GM12878 (cell line): Measurements from ENCODE around the gene HOXC9. TPM values are rescaled to one million over a fixed set of nuclear protein-coding genes. Genes with fewer than 3 reads are reported as not detected.

Experiments used
- ATAC-seq: fragments of 200-7000 bp; cut with Tn5 transposase; 3 replicates; pipeline ENCODE4 v1.9.1; 2020; ENCODE audit warnings: mild to moderate bottlenecking, moderate library complexity
- BruUV-seq: library from RNA; stranded (reverse); fragments of 400-500 nt; replicated peaks from 2 replicates; lab custom pipeline; 2021; lab: Mats Ljungman, UMichigan
- CTCF ChIA-PET: fragments of 300-600 bp; sonication (Branson Sonifier 250); formaldehyde crosslinking; extraction: SDS; loops from one replicate; lab custom pipeline; 2021; ENCODE audit warnings: inconsistent platforms; lab: Yijun Ruan, JAX
- POLR2A ChIA-PET: fragments of 350-600 bp; formaldehyde crosslinking; extraction: SDS; loops from one replicate; lab custom pipeline; 2021; ENCODE audit warnings: inconsistent platforms; lab: Charles Lee
- RAD21 ChIA-PET: fragments of 300-600 bp; sonication (Branson Sonifier 250); formaldehyde crosslinking; loops from one replicate; lab custom pipeline; 2023; ENCODE audit warnings: antibody characterized with exemption; ENCODE audit not compliant: unreplicated experiment; lab: Charles Lee
- SMC1A ChIA-PET: fragments of 300-600 bp; sonication (Branson Sonifier 250); formaldehyde crosslinking; loops from one replicate; lab custom pipeline; 2023; ENCODE audit not compliant: unreplicated experiment, uncharacterized antibody; lab: Charles Lee
- DNase-seq: peaks from one replicate; pipeline ENCODE4 v3.0.0-alpha.2; 2011; ENCODE audit warnings: low read depth, low spot score
- FAIRE-seq: peaks from 3 replicates; lab custom pipeline; 2011; peaks lifted over from hg19 to GRCh38; lab: Jason Lieb, UNC
- H2AFZ ChIP-seq: 2 replicates; pipeline ENCODE4 v1.6.0; 2011; ENCODE audit warnings: low read depth, low read length, control low read depth; ENCODE audit not compliant: control insufficient read depth
- H3K27ac ChIP-seq: 2 replicates; pipeline ENCODE4 v1.5.1; 2011; ENCODE audit warnings: control low read depth; ENCODE audit not compliant: control insufficient read depth, insufficient read depth
- H3K27me3 ChIP-seq, 2 experiments: replicated peaks in 1 of 2; 2 replicates each; pipeline versions ENCODE4 v1.6.0 to v1.6.1; 2011; ENCODE audit warnings: low read length in 1 of 2; ENCODE audit not compliant: control insufficient read depth in 2 of 2, insufficient read depth in 2 of 2
- H3K36me3 ChIP-seq, 2 experiments: 2 replicates each; pipeline ENCODE4 v1.5.1; 2011; ENCODE audit warnings: low read length in 1 of 2; ENCODE audit not compliant: control insufficient read depth in 2 of 2, insufficient read depth in 2 of 2
- H3K4me1 ChIP-seq: 2 replicates; pipeline ENCODE4 v1.6.1; 2011; ENCODE audit warnings: mild to moderate bottlenecking, low read length, moderate library complexity, mixed read lengths; ENCODE audit not compliant: control insufficient read depth, insufficient read depth
- H3K4me2 ChIP-seq: 2 replicates; pipeline ENCODE4 v1.6.0; 2011; ENCODE audit warnings: control low read depth; ENCODE audit not compliant: control insufficient read depth, insufficient read depth
- H3K4me3 ChIP-seq: fragments of 200-600 bp; sonication (generic); 2 replicates; pipeline ENCODE4 v1.5.1; 2016
- H3K79me2 ChIP-seq: 2 replicates; pipeline ENCODE4 v1.6.0; 2011; ENCODE audit warnings: low read length; ENCODE audit not compliant: control insufficient read depth, insufficient read depth
- H3K9ac ChIP-seq: 2 replicates; pipeline ENCODE4 v1.8.0; 2011; ENCODE audit warnings: low read length, control low read depth, mixed read lengths; ENCODE audit not compliant: control insufficient read depth, insufficient read depth
- H3K9me3 ChIP-seq: replicated peaks from 3 replicates; pipeline ENCODE4 v1.5.1; 2011; ENCODE audit warnings: mild to moderate bottlenecking, low read length; ENCODE audit not compliant: control insufficient read depth, insufficient read depth
- H4K20me1 ChIP-seq: 2 replicates; pipeline ENCODE4 v1.6.0; 2011; ENCODE audit not compliant: control insufficient read depth, insufficient read depth
- BCL3 ChIP-seq: IDR thresholded peaks from 2 replicates; pipeline ENCODE4 v1.6.1; 2011; ENCODE audit warnings: borderline replicate concordance, low read depth, mild to moderate bottlenecking, moderate library complexity, low read length; ENCODE audit not compliant: insufficient read depth, poor library complexity, severe bottlenecking
- CBFB ChIP-seq: IDR thresholded peaks from 2 replicates; pipeline ENCODE4 v1.6.1; 2016; ENCODE audit warnings: antibody characterized with exemption, low read depth
- CEBPB ChIP-seq, 2 experiments: fragments of 150-350 bp in 1 of 2; IDR thresholded peaks; 2 replicates each; pipeline ENCODE4 v1.6.1; 2012 to 2014; ENCODE audit warnings: low read depth in 2 of 2, low read length in 2 of 2, borderline replicate concordance in 1 of 2, inconsistent platforms in 1 of 2
- E2F4 ChIP-seq: IDR thresholded peaks from 2 replicates; pipeline ENCODE4 v1.6.1; 2012; ENCODE audit warnings: low read depth, low read length, improper control_type of control experiment
- ELK1 ChIP-seq: IDR thresholded peaks from 2 replicates; pipeline ENCODE4 v1.6.1; 2012; ENCODE audit warnings: low read depth, low read length, improper control_type of control experiment
- FOXM1 ChIP-seq: IDR thresholded peaks from 2 replicates; pipeline ENCODE4 v1.6.1; 2012; ENCODE audit warnings: low read depth, mild to moderate bottlenecking, inconsistent platforms, low read length, moderate library complexity
- MYC ChIP-seq: IDR thresholded peaks from 2 replicates; pipeline ENCODE4 v1.6.1; 2011; ENCODE audit warnings: mild to moderate bottlenecking, low read length, moderate library complexity, inconsistent platforms; ENCODE audit not compliant: insufficient read depth, insufficient replicate concordance, insufficient read length, severe bottlenecking
- PML ChIP-seq: IDR thresholded peaks from 2 replicates; pipeline ENCODE4 v1.6.1; 2012; ENCODE audit warnings: low read length, inconsistent platforms
- POLR2AphosphoS5 ChIP-seq: IDR thresholded peaks from 2 replicates; pipeline ENCODE4 v1.6.1; 2011; ENCODE audit warnings: mild to moderate bottlenecking, low read length, inconsistent platforms
- STAT3 ChIP-seq: IDR thresholded peaks from 2 replicates; pipeline ENCODE4 v1.6.1; 2011; ENCODE audit warnings: low read depth, low read length, improper control_type of control experiment
- ZNF207 ChIP-seq: fragments of 450-650 bp; IDR thresholded peaks from 2 replicates; pipeline ENCODE4 v1.6.1; 2014; ENCODE audit warnings: antibody characterized with exemption, mild to moderate bottlenecking, borderline replicate concordance
- ZNF217 ChIP-seq: fragments of 450-650 bp; IDR thresholded peaks from 2 replicates; pipeline ENCODE4 v1.6.1; 2017; ENCODE audit warnings: antibody characterized with exemption, mild to moderate bottlenecking
- ZNF24 ChIP-seq: fragments of 450-650 bp; IDR thresholded peaks from 2 replicates; pipeline ENCODE4 v1.6.1; 2017; ENCODE audit warnings: antibody characterized with exemption, mild to moderate bottlenecking
- ZNF687 ChIP-seq: fragments of 450-650 bp; IDR thresholded peaks from 2 replicates; pipeline ENCODE4 v1.6.1; 2017; ENCODE audit warnings: mild to moderate bottlenecking, moderate library complexity
- WGBS: methylation state at CpG from one replicate; pipeline ENCODE4 v1.1.6; 2016; ENCODE audit warnings: low lambda C conversion rate; ENCODE audit not compliant: insufficient replicate concordance, insufficient coverage; ENCODE audit errors: missing lambda C conversion rate; 5-methylcytosine and 5-hydroxymethylcytosine counted together
- in situ Hi-C: fragments of 300-500 bp; cut with MboI; formaldehyde crosslinking; loops from 9 replicates; pipeline ENCODE4 v1.14.3; 2018; ENCODE audit warnings: mixed read lengths
- intact Hi-C: fragments of 100-400 bp; cut with micrococcal nuclease; formaldehyde crosslinking; loops from one replicate; pipeline ENCODE4 v1.14.2; 2022; ENCODE audit not compliant: unreplicated experiment
- polyA plus RNA-seq, 11 experiments: library from polyadenylated mRNA; depleted of rRNA in 4 of 11; unstranded in 6 of 11; stranded (reverse) in 5 of 11; fragments of >200 nt; fragmentation: Nextera tagmentation in 4 of 11; fragmentation: Illumina TruSeq in 1 of 11; extraction: Ambion mirVana in 4 of 11; extraction: Trizol in 1 of 11; gene quantifications; 1 replicate in 1 of 11; 2 replicates in 10 of 11; pipeline versions ENCODE4 v1.2.1 to v1.2.3, GENCODE V29; 2011 to 2016; ENCODE audit warnings: inconsistent platforms in 2 of 11, missing spikeins in 2 of 11, low read depth in 1 of 11
- total RNA-seq, 4 experiments: library from RNA; depleted of rRNA in 3 of 4; stranded (reverse); fragments of >200 nt in 3 of 4; fragmentation: Illumina TruSeq in 1 of 4; extraction: Trizol in 1 of 4; gene quantifications; 2 replicates each; pipeline versions ENCODE4 v1.2.1 to v1.2.3, GENCODE V29; 2013 to 2021

Gene HOXC9
- total and polyA plus RNA-seq, 10 of the 15 experiments (the other 5 are each of a cell fraction or from before 2014, with no cell fraction given) = not detected

- WGBS = 48% methylated on average over 2 of the region's 2 CpGs
- Histone ChIP-seq H4K20me1 (no peaks in the 10 kb centered on the region; the same call in 1 of the 2 replicates), H3K36me3 (no peaks in the 10 kb centered on the region), H3K27ac (no peak overlapping the region), H3K4me1 (no peaks in the 10 kb centered on the region; the same call in 1 of the 2 replicates), H3K9me3 (no peaks in the 10 kb centered on the region; the same call in 2 of the 3 replicates), H3K4me3 (no peak overlapping the region), H3K4me2 (no peak overlapping the region), H3K9ac (no peak overlapping the region), H2AFZ (no peak overlapping the region), H3K79me2 (no peaks in the 10 kb centered on the region), H3K27me3 (peaks cover 28 to 39% of the 10 kb centered on the region in 2 experiments)
- ChIA-PET CTCF (interaction anchor here (0.5 kb wide), 1 partner anchor 253 kb away, joined by 3 read pairs; no protein-coding TSS in a partner anchor), SMC1A (no interaction called here), POLR2A (no interaction called here), RAD21 (no interaction called here)
- ATAC-seq (no peak), DNase-seq (no peak), FAIRE-seq (no peak)
- BruUV-seq = no TSS peak
- no peak for TF ChIP-seq ELK1
- no peak for TF ChIP-seq ZNF207
- TF ChIP-seq CBFB = no peak
- no peak for TF ChIP-seq POLR2AphosphoS5
- TF ChIP-seq BCL3 = no peak
- no peak for TF ChIP-seq STAT3
- no peak for TF ChIP-seq MYC
- no peak for TF ChIP-seq ZNF687
- no peak for TF ChIP-seq FOXM1
- TF ChIP-seq E2F4 = no peak
- TF ChIP-seq ZNF217 = no peak
- no peak for TF ChIP-seq PML
- TF ChIP-seq ZNF24 = no peak
- TF ChIP-seq CEBPB (IDR thresholded peaks at IDR 0.05; ENCODE audit: borderline replicate concordance in 1 of 2, low read depth in 2 of 2, low read length in 2 of 2) = no peak
- intact Hi-C loops = no loop called here
- in situ Hi-C loops = no loop called here
Observed at GRCh38 chr12:53971686-53972085, 28.3 kb upstream of the HOXC9 start.
